ENCODE measurements around the gene SMCHD1. TPM values are rescaled to one million over a fixed set of nuclear protein-coding genes. Genes with fewer than 3 reads are reported as not detected.
A peak's percentile ranks its signal among the peaks of the same experiment; 100 is the strongest.

SMCHD1 gene
- polyA plus RNA-seq (2013) = 32.4 and 35.5 TPM in 2 replicates

DNA sequence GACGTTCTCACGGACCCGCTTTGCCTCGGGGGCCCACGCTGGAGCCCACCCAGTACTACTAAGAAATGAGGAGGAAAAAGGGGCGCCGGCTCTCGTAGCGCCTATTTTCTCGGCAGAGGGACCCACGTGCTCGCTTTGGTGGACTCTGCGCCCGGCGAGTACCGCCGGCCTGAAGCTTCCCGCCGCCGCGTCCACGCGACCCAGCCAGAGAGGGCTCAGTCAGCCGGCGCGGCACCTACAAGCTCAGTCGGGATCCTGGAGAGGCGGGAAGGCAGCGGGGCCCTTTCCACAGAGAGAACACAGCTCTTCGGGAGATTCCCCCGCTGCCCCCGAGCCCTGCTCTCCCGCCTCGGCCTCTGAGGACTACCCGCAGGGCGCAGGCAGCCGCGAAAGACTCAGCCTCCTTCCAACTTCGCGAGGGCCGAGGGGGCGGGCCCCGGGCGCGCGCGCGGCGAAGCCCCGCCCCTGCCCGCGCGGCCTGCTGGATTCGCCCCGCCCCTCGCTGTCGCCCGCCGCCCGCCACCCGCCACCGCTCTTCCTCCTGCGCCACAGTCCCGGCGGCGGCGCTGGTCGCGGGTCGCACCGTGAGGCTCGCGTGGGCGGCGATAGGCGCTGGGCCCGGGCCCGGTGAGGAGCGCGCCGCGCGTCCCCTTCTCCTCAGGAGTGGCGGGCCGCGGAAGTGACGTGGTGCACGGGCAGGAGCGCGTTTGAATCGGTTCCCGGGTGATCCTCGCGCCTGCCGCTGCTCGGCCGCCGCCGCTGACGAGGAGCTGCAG lies at the start of gene SMCHD1:
Gene SMCHD1, plus strand, starts transcription at position 549 of the 776 bp plus-strand sequence. CDS start 350 bp downstream, outside the sequence.
- H3K27ac ChIP-seq (ENCODE audit: low read depth, low read length) = peak within 1 kb of the TSS; percentile 92
- no CpG with 5 or more reads among the region's 100 CpGs for WGBS (ENCODE audit: extremely low coverage, insufficient coverage, insufficient read length)
- H4K12ac ChIP-seq (ENCODE audit: low read depth, low read length) = peak within 1 kb of the TSS; percentile 82

GRCh38 chr18:2606335-2606734 lies 49.2 kb upstream of the SMCHD1 start:
- Histone ChIP-seq H3K79me1 (ENCODE audit: low read length) (no peaks in the 10 kb centered on the region), H3K4me3 (ENCODE audit: low read depth, low read length) (no peak overlapping the region), H2AFZ (ENCODE audit: insufficient read depth, low read length, poor library complexity) (no peak overlapping the region), H3K27me3 (ENCODE audit: insufficient read depth, low read length) (no peaks in the 10 kb centered on the region), H3K4me1 (ENCODE audit: control insufficient read depth in 1 of 2, insufficient read depth in 2 of 2, low read length in 2 of 2) (no peaks in the 10 kb centered on the region), H4K12ac (ENCODE audit: low read depth, low read length) (no peak overlapping the region), H4K8ac (ENCODE audit: low read depth, low read length) (no peak overlapping the region), H3K14ac (ENCODE audit: low read length) (no peak overlapping the region), H3K9ac (ENCODE audit: low read length) (no peak overlapping the region), H3K4me2 (ENCODE audit: low read length) (no peak overlapping the region), H2BK120ac (ENCODE audit: insufficient read depth, low read length, poor library complexity) (no peak overlapping the region), H2AK5ac (ENCODE audit: low read length) (no peak overlapping the region), H2BK12ac (ENCODE audit: low read length) (no peak overlapping the region), H3K23ac (ENCODE audit: low read length) (no peak overlapping the region), H3K36me3 (ENCODE audit: control insufficient read depth in 1 of 2, insufficient read depth in 2 of 2, low read length in 2 of 2) (peaks cover 9 to 10% of the 10 kb centered on the region in 2 experiments), H3K79me2 (ENCODE audit: control insufficient read depth, insufficient read depth, low read length, poor library complexity) (no peaks in the 10 kb centered on the region), H3K27ac (ENCODE audit: low read depth, low read length) (no peak overlapping the region), H4K91ac (ENCODE audit: low read depth, low read length) (no peak overlapping the region), H3K18ac (ENCODE audit: low read length) (no peak overlapping the region), H2BK5ac (ENCODE audit: low read depth, low read length, poor library complexity) (no peak overlapping the region), H3K4ac (ENCODE audit: low read depth, low read length) (no peak overlapping the region), H3K9me3 (ENCODE audit: insufficient read depth, low read depth, low read length) (no peaks in the 10 kb centered on the region)
- no CpG with 5 or more reads among the region's 2 CpGs for WGBS (ENCODE audit: extremely low coverage, insufficient coverage, insufficient read length)
- DNase-seq = peak in 1 of 2 donors; percentile 68

More for the DNA sequence above, at the start of gene SMCHD1:
- peak within 1 kb of the TSS; percentile 78 for H3K4ac ChIP-seq (ENCODE audit: low read depth, low read length)
- peak within 1 kb of the TSS; percentile 96 for H3K4me2 ChIP-seq (ENCODE audit: low read length)
- H2BK120ac ChIP-seq (ENCODE audit: insufficient read depth, low read length, poor library complexity) = peak within 1 kb of the TSS; percentile 70
- no peak within 1 kb of the TSS for H3K23ac ChIP-seq (ENCODE audit: low read length)
- H3K4me1 ChIP-seq (ENCODE audit: control insufficient read depth in 1 of 2, insufficient read depth in 2 of 2, low read length in 2 of 2) = peaks cover 2% of the 10 kb centered on the region in 2 experiments
- H3K36me3 ChIP-seq (ENCODE audit: control insufficient read depth in 1 of 2, insufficient read depth in 2 of 2, low read length in 2 of 2) = peaks cover 0 to 2% of the 10 kb centered on the region in 2 experiments
- H2BK5ac ChIP-seq (ENCODE audit: low read depth, low read length, poor library complexity) = peak within 1 kb of the TSS; percentile 44
- peak within 1 kb of the TSS; percentile 73 for H3K18ac ChIP-seq (ENCODE audit: low read length)
- peaks cover 16% of the 10 kb centered on the region for H3K79me1 ChIP-seq (ENCODE audit: low read length)
- H2AFZ ChIP-seq (ENCODE audit: insufficient read depth, low read length, poor library complexity) = peak within 1 kb of the TSS; percentile 47
- H2AK5ac ChIP-seq (ENCODE audit: low read length) = no peak within 1 kb of the TSS
- peak within 1 kb of the TSS; percentile 79 for H4K8ac ChIP-seq (ENCODE audit: low read depth, low read length)
- H3K27me3 ChIP-seq (ENCODE audit: insufficient read depth, low read length) = no peaks in the 10 kb centered on the region
- peak within 1 kb of the TSS; percentile 87 for H3K9ac ChIP-seq (ENCODE audit: low read length)
- H3K14ac ChIP-seq (ENCODE audit: low read length) = peak within 1 kb of the TSS; percentile 78
- peak; percentile 79 to 89 for DNase-seq
- H3K79me2 ChIP-seq (ENCODE audit: control insufficient read depth, insufficient read depth, low read length, poor library complexity) = peaks cover 23% of the 10 kb centered on the region
- peak within 1 kb of the TSS; percentile 99 for H3K4me3 ChIP-seq (ENCODE audit: low read depth, low read length)
- no peaks in the 10 kb centered on the region for H3K9me3 ChIP-seq (ENCODE audit: insufficient read depth, low read depth, low read length)
- H2BK12ac ChIP-seq (ENCODE audit: low read length) = no peak within 1 kb of the TSS
- peak within 1 kb of the TSS; percentile 89 for H4K91ac ChIP-seq (ENCODE audit: low read depth, low read length)

GRCh38 chr18:2609604-2610003 lies 45.9 kb upstream of the SMCHD1 start:
- Histone ChIP-seq H4K8ac (ENCODE audit: low read depth, low read length) (no peak overlapping the region), H4K12ac (ENCODE audit: low read depth, low read length) (no peak overlapping the region), H3K4me3 (ENCODE audit: low read depth, low read length) (no peak overlapping the region), H3K9ac (ENCODE audit: low read length) (no peak overlapping the region), H3K4ac (ENCODE audit: low read depth, low read length) (no peak overlapping the region), H4K91ac (ENCODE audit: low read depth, low read length) (no peak overlapping the region), H2BK120ac (ENCODE audit: insufficient read depth, low read length, poor library complexity) (no peak overlapping the region), H2AFZ (ENCODE audit: insufficient read depth, low read length, poor library complexity) (no peak overlapping the region), H3K18ac (ENCODE audit: low read length) (no peak overlapping the region), H3K27ac (ENCODE audit: low read depth, low read length) (no peak overlapping the region), H3K36me3 (ENCODE audit: control insufficient read depth in 1 of 2, insufficient read depth in 2 of 2, low read length in 2 of 2) (peaks cover 5 to 10% of the 10 kb centered on the region in 2 experiments), H3K23ac (ENCODE audit: low read length) (no peak overlapping the region), H3K4me2 (ENCODE audit: low read length) (no peak overlapping the region), H3K14ac (ENCODE audit: low read length) (no peak overlapping the region), H3K79me1 (ENCODE audit: low read length) (no peaks in the 10 kb centered on the region), H3K27me3 (ENCODE audit: insufficient read depth, low read length) (no peaks in the 10 kb centered on the region), H2AK5ac (ENCODE audit: low read length) (no peak overlapping the region), H3K79me2 (ENCODE audit: control insufficient read depth, insufficient read depth, low read length, poor library complexity) (no peaks in the 10 kb centered on the region), H3K9me3 (ENCODE audit: insufficient read depth, low read depth, low read length) (no peaks in the 10 kb centered on the region), H2BK5ac (ENCODE audit: low read depth, low read length, poor library complexity) (no peak overlapping the region), H3K4me1 (ENCODE audit: control insufficient read depth in 1 of 2, insufficient read depth in 2 of 2, low read length in 2 of 2) (no peaks in the 10 kb centered on the region), H2BK12ac (ENCODE audit: low read length) (no peak overlapping the region)
- no peak for DNase-seq
- WGBS (ENCODE audit: extremely low coverage, insufficient coverage, insufficient read length) = no CpG with 5 or more reads among the region's 2 CpGs

- H2BK12ac ChIP-seq (ENCODE audit: low read length) = no peak overlapping the region
- H3K79me2 ChIP-seq (ENCODE audit: control insufficient read depth, insufficient read depth, low read length, poor library complexity) = no peaks in the 10 kb centered on the region
- H3K79me1 ChIP-seq (ENCODE audit: low read length) = no peaks in the 10 kb centered on the region
- H3K4ac ChIP-seq (ENCODE audit: low read depth, low read length) = no peak overlapping the region
- H3K4me3 ChIP-seq (ENCODE audit: low read depth, low read length) = no peak overlapping the region
- H3K14ac ChIP-seq (ENCODE audit: low read length) = no peak overlapping the region
- H4K91ac ChIP-seq (ENCODE audit: low read depth, low read length) = no peak overlapping the region
- no peak for DNase-seq
- H3K4me1 ChIP-seq (ENCODE audit: control insufficient read depth in 1 of 2, insufficient read depth in 2 of 2, low read length in 2 of 2) = no peaks in the 10 kb centered on the region
- H4K8ac ChIP-seq (ENCODE audit: low read depth, low read length) = no peak overlapping the region
- H3K23ac ChIP-seq (ENCODE audit: low read length) = no peak overlapping the region
- H4K12ac ChIP-seq (ENCODE audit: low read depth, low read length) = no peak overlapping the region
- peaks cover 9 to 12% of the 10 kb centered on the region in 2 experiments for H3K36me3 ChIP-seq (ENCODE audit: control insufficient read depth in 1 of 2, insufficient read depth in 2 of 2, low read length in 2 of 2)
- no peak overlapping the region for H2AK5ac ChIP-seq (ENCODE audit: low read length)
- WGBS (ENCODE audit: extremely low coverage, insufficient coverage, insufficient read length) = no CpG with 5 or more reads among the region's 5 CpGs
- no peaks in the 10 kb centered on the region for H3K27me3 ChIP-seq (ENCODE audit: insufficient read depth, low read length)
- H3K9ac ChIP-seq (ENCODE audit: low read length) = no peak overlapping the region
- H2BK120ac ChIP-seq (ENCODE audit: insufficient read depth, low read length, poor library complexity) = no peak overlapping the region
- H3K27ac ChIP-seq (ENCODE audit: low read depth, low read length) = no peak overlapping the region
- H3K4me2 ChIP-seq (ENCODE audit: low read length) = no peak overlapping the region
- no peak overlapping the region for H3K18ac ChIP-seq (ENCODE audit: low read length)
- H2AFZ ChIP-seq (ENCODE audit: insufficient read depth, low read length, poor library complexity) = no peak overlapping the region
- H2BK5ac ChIP-seq (ENCODE audit: low read depth, low read length, poor library complexity) = no peak overlapping the region
- H3K9me3 ChIP-seq (ENCODE audit: insufficient read depth, low read depth, low read length) = no peaks in the 10 kb centered on the region
Measured at GRCh38 chr18:2610549-2610948, 45.0 kb upstream of the SMCHD1 start.

All from trophoblast cell (in vitro differentiated cells and primary cell).